HFFc6 (cell line): ENCODE measurements around the gene MED25. TPM values are rescaled to one million over a fixed set of nuclear protein-coding genes. Genes with fewer than 3 reads are reported as not detected.

Experiments used
- DNase-seq: peaks from one replicate; pipeline ENCODE4 v3.0.0-alpha.2; 2018
- H3K27ac Mint-ChIP-seq: 2 replicates; pipeline ENCODE4 v1.8.0; 2020; ENCODE audit warnings: mild to moderate bottlenecking, mixed read lengths
- H3K27me3 Mint-ChIP-seq: 2 replicates; pipeline ENCODE4 v1.8.0; 2021; ENCODE audit warnings: mild to moderate bottlenecking, moderate library complexity, mixed read lengths; ENCODE audit not compliant: insufficient read depth
- H3K36me3 Mint-ChIP-seq: 2 replicates; pipeline ENCODE4 v1.8.0; 2021; ENCODE audit warnings: low read depth, mixed read lengths
- H3K4me1 Mint-ChIP-seq: 2 replicates; pipeline ENCODE4 v1.8.0; 2020; ENCODE audit warnings: low read depth, mixed read lengths
- H3K4me3 Mint-ChIP-seq: 2 replicates; pipeline ENCODE4 v1.8.0; 2020; ENCODE audit warnings: mild to moderate bottlenecking, moderate library complexity, mixed read lengths
- H3K9me3 Mint-ChIP-seq: 2 replicates; pipeline ENCODE4 v1.8.0; 2020; ENCODE audit warnings: mild to moderate bottlenecking, mixed read lengths
- CTCF ChIP-seq: fragments of 200-600 bp; sonication (generic); IDR thresholded peaks from 2 replicates; pipeline ENCODE4 v1.5.0; 2021; ENCODE audit warnings: antibody characterized with exemption, mild to moderate bottlenecking
- total RNA-seq, 6 experiments: library from RNA; stranded (reverse); fragmentation: NEBNext Ultra II Directional; extraction: Animal tissue kit (Norgen Biotek cat#: 25700); gene quantifications; 2 replicates in 1 of 6; 3 replicates in 5 of 6; pipeline ENCODE4 v1.2.3, GENCODE V29; 2021

Gene MED25
- total RNA-seq, 6 experiments from 2014 or later: 44.5 to 50.6 (median 47.8) TPM

- no peaks in the 10 kb centered on the region for H3K9me3 Mint-ChIP-seq
- H3K27ac Mint-ChIP-seq: peak overlapping the region; percentile 23; the same call in 1 of the 2 replicates
- H3K4me1 Mint-ChIP-seq: no peaks in the 10 kb centered on the region; the same call in 1 of the 2 replicates
- no peak overlapping the region for H3K4me3 Mint-ChIP-seq
- H3K27me3 Mint-ChIP-seq: peaks cover 1% of the 10 kb centered on the region; the same call in 1 of the 2 replicates
- peaks cover 37% of the 10 kb centered on the region for H3K36me3 Mint-ChIP-seq
- no peak for DNase-seq
- no peak for TF ChIP-seq CTCF
Observed at GRCh38 chr19:49840321-49840720, 22.2 kb downstream of the MED25 start.

GRCh38 chr19:49840736-49841249 is 22.7 kb downstream of the MED25 start:
- Mint-ChIP-seq H3K27ac (peak overlapping the region; percentile 23; the same call in 1 of the 2 replicates), H3K4me1 (no peaks in the 10 kb centered on the region; the same call in 1 of the 2 replicates), H3K4me3 (no peak overlapping the region), H3K36me3 (peaks cover 37% of the 10 kb centered on the region), H3K9me3 (no peaks in the 10 kb centered on the region), H3K27me3 (peaks cover 1% of the 10 kb centered on the region; the same call in 1 of the 2 replicates)
- TF ChIP-seq CTCF: no peak
- no peak for DNase-seq

- H3K27ac Mint-ChIP-seq: no peak overlapping the region
- peaks cover 1% of the 10 kb centered on the region; the same call in 1 of the 2 replicates for H3K27me3 Mint-ChIP-seq
- TF ChIP-seq CTCF: no peak
- DNase-seq: no peak
- H3K4me3 Mint-ChIP-seq: no peak overlapping the region
- no peaks in the 10 kb centered on the region for H3K9me3 Mint-ChIP-seq
- peaks cover 9% of the 10 kb centered on the region for H3K4me1 Mint-ChIP-seq
- H3K36me3 Mint-ChIP-seq: peaks cover 24% of the 10 kb centered on the region
Observed at GRCh38 chr19:49843265-49843664, 25.2 kb downstream of the MED25 start.

GRCh38 chr19:49844138-49845095 is 26.3 kb downstream of the MED25 start:
- no peak for DNase-seq
- Mint-ChIP-seq H3K4me3 (no peak overlapping the region), H3K27me3 (peaks cover 1% of the 10 kb centered on the region; the same call in 1 of the 2 replicates), H3K27ac (no peak overlapping the region), H3K36me3 (peaks cover 19% of the 10 kb centered on the region), H3K4me1 (peaks cover 21% of the 10 kb centered on the region), H3K9me3 (peaks cover 5% of the 10 kb centered on the region)
- TF ChIP-seq CTCF: no peak

GRCh38 chr19:49845414-49845813 is 27.3 kb downstream of the MED25 start:
- Mint-ChIP-seq H3K36me3 (peaks cover 18% of the 10 kb centered on the region), H3K9me3 (peaks cover 11% of the 10 kb centered on the region), H3K4me3 (no peak overlapping the region), H3K27me3 (peaks cover 1% of the 10 kb centered on the region; the same call in 1 of the 2 replicates), H3K27ac (no peak overlapping the region), H3K4me1 (peaks cover 28% of the 10 kb centered on the region)
- DNase-seq: no peak
- no peak for TF ChIP-seq CTCF
